Measurements from ENCODE around the gene P3H1.

The P3H1 gene

GRCh38 chr1:42736571-42737200, 30.1 kb downstream of the P3H1 start:
- ChIA-PET CTCF (interaction anchor here (1.7 kb wide), 1 partner anchor 30 kb away, joined by 4 read pairs; the partner anchor contains the start of gene P3H1), POLR2A (no interaction called here)
- no peak overlapping the region for H3K4me3 ChIP-seq (ENCODE audit: low read depth, low read length)
- no peak overlapping the region for H3K27ac ChIP-seq (ENCODE audit: extremely low read depth, low read depth, low read length)
- H3K4me1 ChIP-seq (ENCODE audit: control insufficient read depth, insufficient read depth, low read length), result no peaks in the 10 kb centered on the region
- no peak for TF ChIP-seq SALL2 (tag by site-specific recombination; IDR thresholded peaks at IDR 0.05; ENCODE audit: borderline replicate concordance)
- TF ChIP-seq ZNF398 (tag by site-specific recombination; IDR thresholded peaks at IDR 0.05), result no peak
- no peak for TF ChIP-seq REST (tag by site-specific recombination; IDR thresholded peaks at IDR 0.05)
- no peak for TF ChIP-seq ZNF266 (tag by site-specific recombination; IDR thresholded peaks at IDR 0.05; ENCODE audit: low read depth)
- TF ChIP-seq ZFHX2 (tag by site-specific recombination; conservative IDR thresholded peaks at IDR 0.05), result no peak
- TF ChIP-seq ZNF248 (tag by site-specific recombination; IDR thresholded peaks at IDR 0.05), result no peak
- no peak for TF ChIP-seq ZNF394 (tag by site-specific recombination; IDR thresholded peaks at IDR 0.05; ENCODE audit: borderline replicate concordance)
- TF ChIP-seq ZNF223 (tag by site-specific recombination; IDR thresholded peaks at IDR 0.05), result no peak
- no peak for TF ChIP-seq ZNF433 (tag by site-specific recombination; IDR thresholded peaks at IDR 0.05; ENCODE audit: low read depth)
- TF ChIP-seq GLIS1 (tag by site-specific recombination; IDR thresholded peaks at IDR 0.05), result no peak
- H3K36me3 ChIP-seq (ENCODE audit: control insufficient read depth in 2 of 2, insufficient read depth in 1 of 2, low read length in 2 of 2), result no peaks in the 10 kb centered on the region
- no peaks in the 10 kb centered on the region for H3K9me3 ChIP-seq (ENCODE audit: control insufficient read depth, insufficient read depth, low read depth, low read length)

- TF ChIP-seq KLF7 (tag by site-specific recombination; IDR thresholded peaks at IDR 0.05; ENCODE audit: borderline replicate concordance) (peak; percentile 75; the same call in 1 of the 2 replicates), KLF16 (tag by site-specific recombination; IDR thresholded peaks at IDR 0.05) (0 out of 2 replicates have a peak, but pooled peaks have one; percentile 35), ZNF48 (tag by site-specific recombination; IDR thresholded peaks at IDR 0.05) (no peak), PRDM10 (tag by site-specific recombination; IDR thresholded peaks at IDR 0.05) (no peak), CTCF (tag by site-specific recombination; IDR thresholded peaks at IDR 0.05) (peak; percentile 63), KLF8 (tag by site-specific recombination; IDR thresholded peaks at IDR 0.05) (peak; percentile 71; the same call in 1 of the 2 replicates), ZNF133 (tag by site-specific recombination; IDR thresholded peaks at IDR 0.05) (no peak), KLF1 (tag by site-specific recombination; IDR thresholded peaks at IDR 0.05) (peak; percentile 71)
- Histone ChIP-seq H3K4me3 (ENCODE audit: low read depth, low read length) (no peak overlapping the region), H3K4me1 (ENCODE audit: control insufficient read depth, insufficient read depth, low read length) (no peaks in the 10 kb centered on the region), H3K27ac (ENCODE audit: extremely low read depth, low read depth, low read length) (no peak overlapping the region), H3K36me3 (ENCODE audit: control insufficient read depth in 2 of 2, insufficient read depth in 1 of 2, low read length in 2 of 2) (no peaks in the 10 kb centered on the region), H3K9me3 (ENCODE audit: control insufficient read depth, insufficient read depth, low read depth, low read length) (no peaks in the 10 kb centered on the region)
- POLR2A ChIA-PET, result no interaction called here
- CTCF ChIA-PET, result interaction anchor here (0.7 to 1.7 kb wide), 2 partner anchors 30 to 224 kb away, joined by 3 to 4 read pairs; partner anchors contain the start of gene P3H1
Measured at GRCh38 chr1:42736152-42736551, 30.7 kb downstream of the P3H1 start.
